CD4-positive, alpha-beta T cell treated with Interleukin-4 for 4 hours (primary cell): Measurements from ENCODE around the gene AKT2.

Experiments
- DNase-seq: peaks from one replicate; pipeline ENCODE4 v3.0.0-alpha.2; 2020

Gene AKT2

DNA sequence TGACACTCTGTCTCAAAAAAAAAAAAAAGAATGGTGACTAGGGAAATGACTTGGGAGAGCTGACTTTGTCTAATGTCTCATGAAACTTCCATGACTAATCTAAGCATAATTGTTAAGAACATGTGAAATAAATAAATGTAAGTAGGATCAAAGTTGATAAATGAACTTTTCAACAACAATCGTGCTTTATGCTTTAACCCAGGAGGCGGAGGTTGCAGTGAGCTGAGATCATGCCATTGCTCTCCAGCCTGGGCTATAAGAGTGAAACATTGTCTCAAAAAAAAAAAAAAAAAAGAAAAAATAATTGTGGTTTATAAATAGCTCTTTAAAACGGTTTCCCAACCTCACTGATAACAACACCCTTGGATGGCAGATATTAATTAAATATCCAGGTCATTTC, 12.9 kb upstream of the AKT2 start:
- DNase-seq = no peak

DNA sequence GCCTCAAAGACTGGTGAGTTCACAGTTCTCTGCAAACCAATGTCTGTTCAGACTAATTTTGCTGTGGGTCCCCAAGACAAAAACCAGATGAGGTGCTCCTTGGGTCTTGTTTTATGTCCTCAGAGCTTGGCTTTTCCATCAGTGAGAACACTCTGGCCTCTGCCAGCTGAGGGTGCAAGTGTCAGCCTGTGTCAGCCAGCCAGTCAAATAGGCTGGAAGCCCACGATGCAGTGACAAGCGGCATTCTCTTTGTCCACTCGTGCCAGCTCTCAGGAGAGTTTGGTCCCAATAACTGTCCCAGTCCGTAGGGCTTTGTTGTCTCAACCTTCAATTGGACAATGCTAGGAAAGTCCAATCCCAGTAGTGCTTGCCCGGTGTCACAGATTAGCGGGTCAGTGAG, 9.4 kb upstream of the AKT2 start:
- no peak for DNase-seq

DNA sequence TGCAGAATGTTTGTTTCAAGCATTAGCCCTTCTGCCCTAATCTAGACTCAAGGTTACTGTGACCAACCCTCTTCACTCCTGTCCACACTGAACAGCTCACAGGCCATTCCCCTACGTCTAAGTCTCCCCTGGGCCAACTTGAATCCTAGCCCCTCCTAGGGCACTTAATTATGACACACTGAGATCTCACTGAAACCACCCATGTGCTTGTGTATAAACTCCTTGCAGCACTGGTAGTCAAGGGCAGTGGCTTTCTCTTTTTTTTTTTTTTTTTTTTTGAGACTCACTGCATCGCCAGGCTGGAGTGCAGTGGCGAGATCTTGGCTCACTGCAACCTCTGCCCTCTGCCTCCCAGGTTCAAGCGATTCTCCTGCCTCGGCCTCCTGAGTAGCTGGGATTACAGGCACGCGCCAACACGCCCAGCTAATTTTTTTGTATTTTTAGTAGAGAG, 1.9 kb upstream of the AKT2 start:
- no peak for DNase-seq

DNA sequence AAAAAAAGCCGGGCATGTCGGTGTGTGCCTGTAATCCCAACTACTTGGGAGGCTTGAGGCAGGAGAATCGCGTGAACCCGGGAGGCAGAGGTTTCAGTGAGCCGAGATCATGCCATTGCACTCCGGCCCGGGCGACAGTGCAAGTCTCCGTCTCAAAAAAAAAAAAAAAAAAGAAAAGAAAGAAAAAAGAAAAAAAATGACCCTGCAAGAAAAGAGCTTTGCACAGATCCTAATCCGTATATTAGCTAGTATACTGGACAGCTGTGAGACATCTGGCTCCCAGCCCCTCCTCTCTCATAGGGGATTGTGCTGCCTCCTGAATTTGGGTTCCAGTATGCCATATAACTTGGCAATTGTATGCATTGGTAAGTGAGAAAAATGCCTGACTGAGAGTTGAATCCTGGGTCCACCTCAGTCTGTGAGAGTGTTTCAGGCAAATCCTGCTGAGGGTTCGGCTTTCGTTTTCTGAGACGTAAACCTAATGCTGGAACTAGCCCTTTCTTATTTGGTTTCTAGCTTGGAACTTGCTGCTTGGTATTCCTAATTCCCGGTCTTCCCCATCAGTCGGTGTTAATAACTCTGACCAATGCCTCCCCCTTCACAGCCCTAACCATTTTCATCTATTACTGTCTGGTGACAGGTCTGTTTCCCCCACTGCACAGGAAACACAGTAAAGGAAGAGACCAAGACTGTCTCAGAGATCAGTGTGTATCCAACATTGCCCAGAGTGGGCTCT, 1.3 kb upstream of the AKT2 start:
- DNase-seq = no peak

DNA sequence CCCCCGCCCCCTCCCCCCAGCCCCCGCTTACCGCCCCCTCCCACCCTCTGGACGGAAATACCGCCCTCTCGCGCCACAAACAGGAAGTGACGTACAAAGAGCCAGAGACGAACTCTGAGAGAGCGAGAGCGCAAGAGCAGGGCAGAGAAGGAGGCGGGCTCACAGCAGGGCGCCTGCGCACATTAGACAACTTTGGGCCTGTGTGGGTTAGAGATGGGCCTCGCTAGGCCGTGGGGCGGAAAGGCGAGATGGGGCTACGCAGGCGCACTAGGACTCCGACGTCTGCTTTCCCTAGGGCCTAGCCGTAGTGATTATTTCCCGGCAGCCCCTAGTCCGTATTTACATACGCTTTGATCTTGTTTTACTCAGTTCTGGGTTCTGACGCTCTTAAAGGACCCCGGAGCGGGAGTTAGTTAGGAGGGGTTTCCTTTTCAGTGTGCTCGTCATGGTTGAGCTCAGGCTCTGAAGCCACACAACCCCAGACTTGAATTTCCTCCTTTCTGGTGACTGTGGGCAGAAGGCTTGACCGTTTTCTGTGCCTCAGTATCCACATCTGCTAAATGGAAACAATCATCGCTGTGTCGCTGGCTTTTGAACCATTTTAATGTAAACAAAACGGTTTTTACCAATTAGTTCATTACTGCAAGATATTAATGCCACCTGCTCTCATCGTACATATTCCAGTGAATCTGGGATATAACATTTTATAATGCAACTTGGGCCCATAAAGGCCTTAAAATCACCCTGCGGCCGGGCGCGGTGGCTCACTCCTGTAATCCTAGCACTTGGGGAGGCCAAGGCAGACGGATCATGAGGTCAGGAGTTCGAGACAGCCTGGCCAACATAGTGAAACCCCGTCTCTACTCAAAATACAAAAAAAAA, 449 bp upstream of the AKT2 start:
- peak; percentile 100 for DNase-seq

DNA sequence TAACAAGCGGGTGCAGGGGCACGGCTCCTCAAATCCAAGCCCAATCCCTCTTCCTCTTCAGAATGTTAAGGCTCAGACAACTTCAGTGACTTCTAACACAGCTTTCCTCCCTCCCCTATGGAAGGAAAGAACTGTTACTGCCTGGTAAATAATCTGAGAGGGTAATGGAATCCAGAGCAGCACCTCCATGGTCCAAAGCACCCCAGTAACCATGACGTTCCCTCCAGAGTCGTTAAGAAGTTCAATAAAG, 969 bp downstream of the AKT2 start:
- no peak for DNase-seq

DNA sequence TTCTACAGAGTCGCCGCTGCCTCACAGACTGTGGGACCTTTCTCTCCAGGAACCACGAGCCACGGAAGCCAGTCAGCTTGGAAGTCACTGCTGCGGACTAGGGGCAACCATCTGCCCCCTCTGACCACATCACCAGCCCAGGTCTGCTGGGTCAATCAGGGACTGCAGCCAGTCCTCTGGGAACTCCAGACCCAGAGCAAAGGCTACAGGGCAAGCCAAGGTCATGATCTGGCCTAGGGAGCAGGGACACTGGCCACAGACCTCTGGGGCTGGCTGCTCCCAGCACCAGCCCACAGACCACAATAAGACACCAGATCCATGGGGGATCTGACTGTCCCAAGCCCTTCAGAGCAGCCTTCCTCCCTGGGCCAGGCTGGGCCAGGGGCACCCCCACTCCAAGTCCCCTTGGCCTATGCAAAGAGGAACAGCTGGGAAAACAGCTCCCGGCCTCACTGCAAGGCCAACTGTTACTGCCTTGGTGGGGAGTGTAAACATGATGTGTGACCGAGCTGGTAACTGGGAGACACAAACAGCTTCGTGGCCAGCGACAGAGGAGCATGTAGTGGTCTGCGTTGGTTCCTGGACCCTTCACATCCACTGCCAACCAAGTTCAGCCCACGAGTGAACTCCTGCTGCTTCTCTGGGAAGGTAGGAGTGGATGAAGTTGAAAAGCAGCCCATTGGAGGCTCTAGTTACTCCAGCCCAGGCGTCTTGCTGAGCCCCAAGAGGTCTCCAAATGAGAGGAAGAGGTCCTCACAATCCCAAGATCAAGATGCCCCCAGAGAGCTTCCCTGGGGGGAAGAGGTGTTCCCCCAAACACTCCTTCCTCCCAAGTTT, 1.5 kb downstream of the AKT2 start:
- DNase-seq = no peak

DNA sequence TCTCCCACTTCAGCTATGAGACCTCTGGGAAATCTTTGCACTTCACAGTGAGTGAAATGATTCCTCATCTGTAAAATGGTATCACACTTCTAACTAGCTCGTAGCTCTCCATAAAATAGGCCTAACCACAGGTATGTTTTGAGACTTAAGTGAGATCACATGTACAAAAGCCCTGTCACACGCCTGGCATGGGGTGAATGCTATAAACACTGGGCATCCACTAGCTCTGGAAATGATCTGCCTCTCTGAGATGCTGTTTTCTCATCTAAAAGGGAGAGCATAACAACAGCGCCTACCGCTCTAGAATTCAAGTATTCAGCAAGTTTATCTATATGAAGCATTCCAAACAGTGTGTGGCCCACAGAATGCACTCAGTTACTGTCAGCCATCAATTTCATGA, 2.2 kb downstream of the AKT2 start:
- DNase-seq = no peak

DNA sequence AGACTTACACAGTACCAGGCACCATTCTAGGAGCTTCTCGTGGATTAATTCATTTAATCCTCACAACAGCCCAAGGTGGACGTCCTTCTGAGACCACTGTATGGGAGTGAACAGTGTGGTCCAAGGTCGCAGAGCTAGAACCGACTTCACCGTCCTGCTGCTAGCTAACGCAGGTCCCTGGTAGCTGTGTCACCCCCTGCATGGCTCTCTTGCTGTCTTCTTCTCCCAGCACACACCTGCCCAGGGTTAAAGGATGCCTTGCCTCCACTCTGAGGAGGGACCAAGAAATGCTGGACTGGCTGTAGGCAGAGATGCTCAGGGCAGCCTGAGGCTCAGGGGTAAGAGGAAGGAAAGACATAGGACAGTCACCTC, 3.0 kb downstream of the AKT2 start:
- DNase-seq = no peak

DNA sequence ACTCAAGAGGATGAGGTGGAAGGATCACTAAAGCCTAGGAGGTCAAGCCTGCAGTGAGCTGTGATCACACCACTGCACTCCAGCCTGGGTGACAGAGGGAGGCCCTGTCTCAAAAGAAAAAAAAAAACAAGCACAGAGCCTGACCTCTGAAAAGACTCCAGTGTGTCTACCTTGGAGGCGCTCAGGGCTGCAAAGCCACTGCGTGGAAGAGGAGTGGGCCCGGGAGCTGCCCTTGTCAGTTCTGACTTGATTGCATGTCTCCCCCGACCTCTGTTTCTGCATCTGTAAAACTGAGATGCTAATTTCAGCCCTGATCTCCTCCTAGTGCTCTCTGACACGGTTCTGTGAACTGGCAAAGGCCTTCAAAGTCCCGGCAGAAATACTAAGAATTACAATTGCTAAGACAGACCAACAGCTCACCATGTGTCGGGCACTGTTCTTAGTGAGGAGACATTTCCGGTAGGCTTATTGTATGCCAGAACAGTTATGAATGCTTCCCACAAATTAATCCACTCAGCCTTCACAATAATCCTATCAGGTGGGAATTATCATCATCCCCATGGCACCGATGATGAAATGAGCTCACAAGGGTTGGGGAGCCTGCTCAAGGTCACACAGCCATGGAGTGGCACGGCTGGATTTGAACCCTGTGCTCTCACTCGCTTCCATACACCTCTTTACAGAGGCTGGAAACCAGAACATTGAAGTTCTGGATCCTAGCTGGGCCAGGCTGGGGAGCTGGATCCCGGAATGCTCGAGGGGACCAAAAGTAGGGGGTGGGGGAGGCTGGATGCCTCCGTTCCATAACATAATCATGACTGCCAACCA, 3.5 kb downstream of the AKT2 start:
- DNase-seq = no peak

DNA sequence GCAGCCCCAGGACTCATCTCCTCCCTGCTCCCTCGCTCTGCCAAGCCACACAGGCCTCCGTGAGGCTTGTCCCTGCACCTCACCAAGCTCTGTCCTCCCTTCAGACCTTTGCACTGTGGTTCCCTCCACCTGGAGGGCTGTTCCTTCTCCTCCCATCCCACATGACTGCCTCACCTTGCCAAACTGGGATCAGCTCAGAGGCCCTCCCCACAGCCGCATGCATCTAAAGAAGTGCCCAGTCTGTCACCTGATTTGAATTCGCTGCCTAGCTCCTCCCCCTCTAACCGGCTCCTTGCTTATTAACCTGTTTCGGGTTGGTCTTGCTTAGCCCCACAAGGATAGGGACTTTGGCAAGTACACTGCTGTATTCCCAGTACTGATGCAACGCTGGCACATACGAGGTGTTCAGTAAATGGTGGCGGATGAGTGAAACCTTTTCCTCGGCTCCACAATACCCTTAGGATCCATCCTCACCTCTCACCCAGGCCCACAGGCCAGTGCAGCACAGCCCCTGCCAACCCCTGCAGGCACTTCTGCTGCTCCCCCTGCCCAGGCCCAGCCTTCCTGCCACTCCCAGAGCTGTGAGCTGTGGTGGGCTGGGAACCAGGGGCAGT, 4.4 kb downstream of the AKT2 start:
- DNase-seq = no peak

DNA sequence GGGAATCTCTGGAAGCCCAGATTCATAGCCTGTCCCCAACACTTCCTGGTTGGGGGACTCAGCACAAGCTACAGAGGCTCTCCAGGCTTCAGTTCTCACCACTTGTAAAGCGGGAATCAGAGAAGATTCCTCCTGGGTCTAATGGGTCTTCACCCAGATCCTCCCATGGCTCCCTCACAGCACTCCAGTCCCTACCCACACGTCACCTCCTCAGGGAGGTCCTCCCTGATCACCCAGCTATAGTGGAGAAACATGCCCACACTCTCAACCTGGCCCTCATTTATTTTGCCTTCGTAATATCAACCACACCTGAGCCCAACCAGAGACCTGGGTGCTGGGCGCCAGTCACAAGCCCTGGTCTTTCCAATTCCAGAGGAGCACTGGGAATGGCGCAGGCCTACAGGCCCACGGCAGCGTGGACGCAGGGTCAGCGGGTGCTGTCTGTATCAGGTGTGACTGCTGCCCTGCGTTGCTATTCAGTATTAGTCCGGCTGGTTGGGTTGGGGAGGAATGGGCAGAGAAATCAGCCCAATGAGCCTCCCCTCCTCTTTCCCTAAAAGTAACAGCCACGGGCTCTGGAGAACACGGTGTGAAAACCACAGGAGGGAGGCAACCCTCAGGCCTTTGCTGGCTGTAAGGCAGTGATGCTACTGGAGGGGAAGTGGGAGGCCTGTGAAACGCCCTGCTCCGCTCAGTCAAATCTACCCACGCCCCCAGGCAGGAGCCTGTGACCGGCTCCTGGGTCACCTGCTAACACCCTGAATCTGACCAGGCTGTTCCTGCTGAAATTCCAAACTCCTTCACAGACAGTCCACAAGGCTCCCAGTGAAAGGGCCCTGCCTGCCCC, 5.2 kb downstream of the AKT2 start:
- DNase-seq = no peak

DNA sequence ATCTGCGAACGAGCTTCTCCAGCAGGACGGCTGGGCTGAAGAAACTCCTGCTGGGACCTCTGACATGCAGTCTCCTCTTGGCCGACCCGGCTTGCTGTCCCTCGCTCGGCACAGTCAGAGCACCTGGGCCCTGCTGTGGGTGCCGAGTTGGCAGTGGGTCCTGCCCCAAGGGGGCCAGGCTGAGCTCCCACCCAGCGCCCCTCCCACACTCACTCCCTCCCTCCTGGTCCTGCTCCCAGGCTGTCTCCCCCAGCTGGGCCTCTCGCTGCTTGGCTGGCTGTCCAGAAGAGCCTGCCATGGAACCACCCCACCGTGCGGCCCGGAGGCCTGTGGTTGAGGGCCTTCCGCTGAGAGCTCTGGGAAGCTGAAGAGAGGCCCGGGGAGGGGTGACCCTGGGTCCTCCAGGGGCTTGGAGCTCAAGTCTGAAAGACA, 6.0 kb downstream of the AKT2 start:
- no peak for DNase-seq

DNA sequence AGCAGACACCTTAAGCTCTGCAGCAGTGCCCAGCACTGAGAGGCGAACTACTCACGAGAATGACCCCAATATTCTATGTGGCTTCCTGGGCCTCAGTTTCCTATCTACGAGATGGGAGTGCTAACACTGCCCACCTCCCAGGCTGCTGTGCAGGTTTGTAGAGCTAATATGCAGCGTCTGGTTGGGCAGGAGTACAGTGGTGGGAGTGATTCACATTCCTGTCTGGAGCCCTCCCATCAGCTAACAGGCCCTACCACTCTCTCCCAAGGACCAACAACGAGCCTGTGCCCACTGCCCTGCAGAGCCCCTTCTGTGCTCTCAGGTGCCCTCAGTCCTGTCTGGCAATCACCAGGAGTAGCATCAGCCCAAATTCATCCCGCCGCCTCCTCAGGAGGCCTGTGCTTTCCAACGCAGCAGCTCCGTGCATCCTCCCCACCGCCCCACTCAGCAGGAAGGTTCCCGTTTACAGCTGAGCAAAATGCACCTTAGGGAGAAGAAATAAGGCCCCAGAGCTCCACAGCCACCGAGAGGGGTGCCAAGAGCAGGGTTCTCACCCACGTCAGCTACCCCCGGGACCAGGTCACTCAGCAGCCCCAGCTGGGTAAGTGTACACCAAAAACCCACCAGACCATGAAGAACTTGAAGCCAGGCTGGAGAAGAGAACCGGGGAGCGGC, 6.6 kb downstream of the AKT2 start:
- no peak for DNase-seq

DNA sequence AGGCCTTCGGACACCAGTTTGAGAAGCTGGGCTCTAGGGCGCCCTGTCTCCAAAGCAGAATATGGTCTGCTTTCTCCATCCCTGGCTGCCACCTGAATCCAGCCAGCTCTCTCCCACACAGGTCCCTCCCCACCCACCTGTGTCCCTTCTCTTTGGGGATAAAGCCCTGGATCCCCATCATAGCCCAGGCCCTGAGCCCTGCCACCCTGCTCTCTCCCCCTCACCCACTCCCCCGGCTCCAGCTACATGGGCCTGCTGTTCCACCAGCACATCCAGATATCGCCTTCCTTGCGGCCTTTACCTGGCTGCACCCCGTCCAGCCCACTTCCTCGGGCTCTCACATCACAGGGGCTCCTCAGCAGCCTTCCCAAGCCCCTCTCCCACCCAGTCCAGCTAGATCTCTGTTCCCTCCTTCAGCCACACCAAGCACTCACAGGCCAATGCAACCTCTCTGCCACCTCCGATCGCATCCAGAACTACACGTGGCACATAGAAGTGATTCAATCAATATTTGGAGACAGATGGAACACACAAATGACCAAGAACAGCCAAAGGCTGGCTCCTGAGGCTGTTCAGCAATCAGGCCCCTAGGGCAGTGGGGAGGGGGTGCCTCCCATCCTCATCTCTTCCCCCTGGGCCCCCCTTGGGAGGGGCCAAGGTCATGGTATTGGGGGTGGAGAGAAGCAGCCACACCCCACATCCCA, 7.6 kb downstream of the AKT2 start:
- no peak for DNase-seq

DNA sequence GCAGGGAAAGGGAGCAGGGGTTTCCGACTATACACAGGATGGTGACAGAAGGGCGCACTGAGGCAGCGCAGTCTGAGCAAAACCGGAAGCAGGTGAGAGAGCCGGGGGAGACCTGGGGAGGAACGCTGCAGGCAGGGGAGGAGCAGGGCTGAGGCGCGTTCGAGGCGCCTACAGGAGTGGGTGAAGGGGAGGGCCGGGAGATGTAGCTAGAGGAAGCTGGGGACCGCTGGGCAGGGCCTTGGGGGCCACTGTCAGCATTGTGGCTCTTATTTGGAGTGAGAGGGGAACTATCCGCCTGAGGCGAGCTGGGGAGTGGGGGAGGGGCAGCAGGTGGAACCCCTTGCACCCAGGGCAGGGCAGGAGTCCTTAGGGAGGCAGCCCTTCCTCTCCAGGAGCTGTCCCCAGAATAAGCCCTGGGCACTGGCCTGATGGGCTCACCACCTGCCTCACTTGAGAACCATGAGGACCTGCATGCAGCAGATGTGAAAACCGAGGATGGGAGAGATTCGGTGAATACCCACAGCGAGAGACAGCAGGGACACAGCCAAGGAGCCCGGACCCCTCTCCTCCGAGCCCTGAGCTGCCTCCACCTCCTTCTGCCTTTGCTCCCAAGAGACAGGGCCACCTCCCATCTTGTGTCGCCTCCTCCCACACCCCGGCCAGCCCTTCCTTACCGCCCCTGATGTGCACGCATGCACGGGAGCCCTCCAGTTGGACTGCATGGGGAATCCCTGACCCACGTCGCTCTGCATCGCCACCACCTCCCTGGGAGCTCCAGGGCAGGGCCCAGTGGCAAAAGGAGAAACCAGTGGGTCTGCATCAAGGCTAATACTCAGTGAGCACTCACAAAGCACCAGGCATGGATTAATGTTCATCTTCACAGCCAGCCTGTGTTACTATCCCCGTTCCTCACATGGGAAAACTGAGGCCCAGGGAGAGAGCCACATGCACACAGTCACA, 10.3 kb downstream of the AKT2 start:
- DNase-seq = no peak

DNA sequence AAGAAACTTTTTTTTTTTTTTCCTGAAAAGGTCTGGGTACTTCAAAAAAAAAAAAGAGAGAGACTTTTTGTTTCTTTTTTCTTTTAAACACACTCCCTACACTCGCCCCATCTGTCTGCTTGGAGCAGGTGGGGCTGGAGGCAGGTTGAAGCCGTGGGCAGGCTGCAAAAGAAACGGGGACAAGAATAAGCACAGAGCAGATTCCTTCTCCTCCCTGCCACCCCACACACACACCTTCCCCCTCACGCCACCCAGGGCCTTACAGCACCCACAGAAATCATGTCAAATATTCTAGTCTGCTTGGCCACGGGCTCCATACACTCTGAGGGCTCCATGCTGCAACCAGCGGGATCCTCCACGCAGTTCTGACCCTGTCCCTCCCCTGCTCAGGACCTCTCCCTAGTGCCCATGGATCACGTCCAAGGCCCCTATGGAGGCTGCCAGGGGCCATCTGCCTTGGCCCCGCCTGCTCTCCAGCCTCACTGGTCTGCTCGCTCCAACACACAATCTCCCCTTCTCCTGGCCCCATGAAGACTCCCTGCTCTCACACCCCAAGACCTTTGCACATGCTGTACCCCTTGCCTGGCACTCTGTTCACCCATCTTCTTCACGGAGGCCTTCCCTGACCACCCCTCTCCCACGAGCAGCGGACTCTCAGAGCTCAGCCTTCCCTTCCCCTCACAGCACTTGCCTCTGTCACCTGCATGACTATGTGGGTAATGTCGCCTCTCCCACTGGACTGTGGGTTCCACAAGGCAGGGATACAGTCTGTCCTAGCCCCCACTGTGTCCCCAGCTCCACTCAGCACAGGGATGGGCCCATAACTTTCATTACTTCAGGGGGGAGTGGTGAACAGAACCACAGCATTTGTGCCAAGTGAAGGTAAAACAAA, 11.4 kb downstream of the AKT2 start:
- DNase-seq = no peak

DNA sequence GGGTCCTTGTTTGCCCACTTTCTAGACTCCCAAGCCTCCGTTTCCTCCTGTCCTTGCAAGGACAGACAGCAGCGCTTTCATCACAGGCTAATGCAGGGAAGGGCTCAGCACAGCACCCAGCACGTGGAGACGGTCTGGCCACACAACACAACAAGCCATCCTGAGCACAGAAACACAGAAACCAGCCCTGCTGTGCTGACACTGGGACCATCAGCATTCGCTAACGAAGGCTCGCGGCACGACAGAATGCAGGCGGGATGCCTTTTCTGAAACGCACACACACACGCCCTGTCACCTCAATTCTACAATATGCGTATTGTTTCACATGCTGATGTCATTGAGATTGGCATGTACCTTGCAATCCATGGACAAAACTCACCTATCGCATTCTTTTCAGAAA, 12.9 kb downstream of the AKT2 start:
- DNase-seq = no peak
